ENCODE data around the gene TTLL10.
"Not testable (repeated sequence)": the region's sequence is repeated elsewhere in the genome, so short reads cannot be mapped to it uniquely, and the experiment has no call there.

TTLL10 gene

GRCh38 chr1:1141244-1141910 lies 32.3 kb upstream of the TTLL10 start:
- DNase-seq (ENCODE audit: low read depth in 2 of 2), result no peak

GRCh38 chr1:1141911-1142250 lies 31.8 kb upstream of the TTLL10 start:
- no peak for DNase-seq (ENCODE audit: low read depth in 2 of 2)

- DNase-seq (ENCODE audit: low read depth in 2 of 2), result not testable (repeated sequence)
Observed at GRCh38 chr1:1142352-1142751, 31.3 kb upstream of the TTLL10 start.

GRCh38 chr1:1142844-1143243 lies 30.8 kb upstream of the TTLL10 start:
- no peak for DNase-seq (ENCODE audit: low read depth in 2 of 2)

- DNase-seq (ENCODE audit: low read depth in 2 of 2), result no peak
Observed at GRCh38 chr1:1143636-1144035, 30.0 kb upstream of the TTLL10 start.

GRCh38 chr1:1144122-1144842 lies 29.4 kb upstream of the TTLL10 start:
- peak; percentile 31 to 58 for DNase-seq (ENCODE audit: low read depth in 2 of 2)

GRCh38 chr1:1144843-1145546 lies 28.7 kb upstream of the TTLL10 start:
- DNase-seq (ENCODE audit: low read depth in 2 of 2), result no peak

GRCh38 chr1:1145547-1145914 lies 28.1 kb upstream of the TTLL10 start:
- DNase-seq (ENCODE audit: low read depth in 2 of 2), result no peak

- DNase-seq (ENCODE audit: low read depth in 2 of 2), result no peak
Observed at GRCh38 chr1:1146026-1146425, 27.7 kb upstream of the TTLL10 start.

- no peak for DNase-seq (ENCODE audit: low read depth in 2 of 2)
Observed at GRCh38 chr1:1146596-1146995, 27.1 kb upstream of the TTLL10 start.

GRCh38 chr1:1148061-1148460 lies 25.6 kb upstream of the TTLL10 start:
- DNase-seq (ENCODE audit: low read depth in 2 of 2), result no peak

- DNase-seq (ENCODE audit: low read depth in 2 of 2), result no peak
Observed at GRCh38 chr1:1148569-1148968, 25.1 kb upstream of the TTLL10 start.

GRCh38 chr1:1149416-1149815 lies 24.3 kb upstream of the TTLL10 start:
- DNase-seq (ENCODE audit: low read depth in 2 of 2), result no peak

- DNase-seq (ENCODE audit: low read depth in 2 of 2), result no peak
Observed at GRCh38 chr1:1150100-1150499, 23.6 kb upstream of the TTLL10 start.

GRCh38 chr1:1151306-1151705 lies 22.4 kb upstream of the TTLL10 start:
- no peak for DNase-seq (ENCODE audit: low read depth in 2 of 2)

- DNase-seq (ENCODE audit: low read depth in 2 of 2), result not testable (repeated sequence)
Observed at GRCh38 chr1:1152431-1152830, 21.2 kb upstream of the TTLL10 start.

- DNase-seq (ENCODE audit: low read depth in 2 of 2), result not testable (repeated sequence)
Observed at GRCh38 chr1:1153215-1153614, 20.5 kb upstream of the TTLL10 start.

- DNase-seq (ENCODE audit: low read depth in 2 of 2), result no peak
Observed at GRCh38 chr1:1153874-1154273, 19.8 kb upstream of the TTLL10 start.

- DNase-seq (ENCODE audit: low read depth in 2 of 2), result no peak
Observed at GRCh38 chr1:1155258-1155657, 18.4 kb upstream of the TTLL10 start.

GRCh38 chr1:1156140-1157032 lies 17.3 kb upstream of the TTLL10 start:
- DNase-seq (ENCODE audit: low read depth in 2 of 2), result no peak

- no peak for DNase-seq (ENCODE audit: low read depth in 2 of 2)
Observed at GRCh38 chr1:1157033-1157365, 16.7 kb upstream of the TTLL10 start.

GRCh38 chr1:1157426-1157913 lies 16.2 kb upstream of the TTLL10 start:
- DNase-seq (ENCODE audit: low read depth in 2 of 2), result peak; percentile 51 to 75

All from stimulated activated CD4-positive, alpha-beta T cell treated with anti-CD3 and anti-CD28 coated beads, Interleukin-12 subunit alpha, Interleukin-12 subunit beta, amount 100 ng/mL, for 24 hours (primary cell).